ENCODE results near the gene SMKR1.
"Not testable (repeated sequence)": the region's sequence is repeated elsewhere in the genome, so short reads cannot be mapped to it uniquely, and the experiment has no call there.

The SMKR1 gene

GRCh38 chr7:129501760-129502707, at the start of gene SMKR1:
SMKR1 (plus strand) TSS chr7:129502531; CDS start chr7:129502825, 294 bp downstream.
- peak; percentile 79 for DNase-seq

- DNase-seq, result no peak
These were observed 49.6 kb upstream of the SMKR1 start for GRCh38 chr7:129452589-129453231.

- no peak for DNase-seq
These were observed 48.7 kb upstream of the SMKR1 start for GRCh38 chr7:129453510-129454248.

- no peak for DNase-seq
These were observed 48.1 kb upstream of the SMKR1 start for GRCh38 chr7:129454249-129454551.

DNA sequence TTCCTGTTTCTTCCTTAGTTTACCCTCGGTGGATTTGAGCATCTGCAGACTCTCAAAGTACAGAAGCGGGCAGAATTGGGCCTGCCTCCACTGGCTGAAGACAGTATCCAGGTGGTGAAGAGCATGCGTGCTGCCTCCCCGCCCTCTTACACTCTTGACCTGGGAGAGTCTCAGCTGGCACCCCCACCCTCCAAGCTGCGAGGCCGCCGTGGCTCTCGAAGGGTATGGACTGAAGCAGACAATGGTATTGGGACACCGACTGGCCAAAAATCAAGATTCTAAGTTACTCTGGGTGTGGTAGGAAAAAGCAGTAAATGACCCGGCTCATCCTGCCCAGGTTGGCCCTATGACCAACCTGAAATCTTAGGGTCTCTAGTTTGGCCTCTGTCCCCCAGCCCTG, 45.9 kb upstream of the SMKR1 start:
- DNase-seq, result no peak

DNA sequence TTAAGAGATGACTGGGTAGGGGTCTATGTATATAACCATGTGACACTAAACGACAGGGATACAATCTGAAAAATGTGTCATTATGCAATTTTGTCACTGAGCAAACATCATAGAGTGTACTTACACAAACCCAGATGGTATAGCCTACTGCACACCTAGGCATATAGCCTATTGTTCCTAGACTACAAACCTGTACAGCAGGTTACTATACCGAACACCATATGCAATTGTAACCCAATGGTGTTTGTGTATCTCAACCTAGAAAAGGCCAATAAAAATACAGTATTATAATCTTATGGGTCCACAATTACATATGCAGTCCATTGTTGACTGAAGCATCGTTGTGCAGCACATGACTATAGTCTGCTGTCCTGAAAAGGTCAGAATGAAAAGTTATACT, 45.2 kb upstream of the SMKR1 start:
- no peak for DNase-seq

GRCh38 chr7:129458171-129458570, 44.2 kb upstream of the SMKR1 start:
- DNase-seq, result no peak

- no peak for DNase-seq
These were observed 40.5 kb upstream of the SMKR1 start for GRCh38 chr7:129461809-129462208.

DNA sequence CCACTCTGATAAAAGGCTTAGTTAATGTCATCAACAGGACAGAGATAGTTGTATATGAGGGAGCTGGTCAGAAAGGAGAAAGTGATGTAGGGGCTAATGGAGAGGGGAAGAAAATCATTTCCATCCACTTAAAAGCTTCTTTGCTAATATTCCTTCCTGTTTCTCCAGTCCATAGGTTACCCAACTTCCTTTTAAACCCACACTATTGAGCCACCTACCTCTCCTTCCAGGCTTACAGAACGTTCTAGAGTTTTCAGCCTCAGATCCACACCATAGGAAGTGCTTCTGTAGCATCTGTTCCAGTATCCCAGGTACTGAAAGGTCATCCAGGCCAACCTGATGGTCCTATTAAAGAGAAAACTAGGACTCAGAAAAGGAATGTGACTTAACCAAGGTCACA, 39.9 kb upstream of the SMKR1 start:
- DNase-seq, result no peak

- no peak for DNase-seq
These were observed 38.1 kb upstream of the SMKR1 start for GRCh38 chr7:129464194-129464593.

- peak; percentile 71 for DNase-seq
These were observed 37.3 kb upstream of the SMKR1 start for GRCh38 chr7:129465080-129465479.

- DNase-seq, result no peak
These were observed 35.5 kb upstream of the SMKR1 start for GRCh38 chr7:129466796-129467195.

DNA sequence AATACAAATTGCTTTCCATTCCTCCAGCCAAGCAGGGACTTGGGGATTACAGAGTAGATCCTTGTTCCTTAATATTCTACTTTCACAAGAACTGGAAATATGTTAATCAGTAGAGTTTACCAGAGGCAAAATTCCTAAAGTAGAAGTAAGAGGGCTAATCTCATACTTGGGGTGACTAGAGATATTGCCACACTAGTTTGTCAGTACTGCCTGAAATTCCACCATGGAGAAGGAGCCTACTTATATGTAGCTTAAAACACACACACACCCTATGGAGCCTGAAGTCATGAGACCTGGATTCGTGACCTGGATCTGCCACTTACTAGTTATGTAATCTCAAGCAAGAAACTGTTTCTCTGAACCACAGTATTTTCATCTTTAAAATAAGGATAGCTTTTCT, 34.2 kb upstream of the SMKR1 start:
- no peak for DNase-seq

- DNase-seq, result no peak
These were observed 33.8 kb upstream of the SMKR1 start for GRCh38 chr7:129468547-129468946.

- DNase-seq, result peak; percentile 21
These were observed 32.4 kb upstream of the SMKR1 start for GRCh38 chr7:129469930-129470329.

DNA sequence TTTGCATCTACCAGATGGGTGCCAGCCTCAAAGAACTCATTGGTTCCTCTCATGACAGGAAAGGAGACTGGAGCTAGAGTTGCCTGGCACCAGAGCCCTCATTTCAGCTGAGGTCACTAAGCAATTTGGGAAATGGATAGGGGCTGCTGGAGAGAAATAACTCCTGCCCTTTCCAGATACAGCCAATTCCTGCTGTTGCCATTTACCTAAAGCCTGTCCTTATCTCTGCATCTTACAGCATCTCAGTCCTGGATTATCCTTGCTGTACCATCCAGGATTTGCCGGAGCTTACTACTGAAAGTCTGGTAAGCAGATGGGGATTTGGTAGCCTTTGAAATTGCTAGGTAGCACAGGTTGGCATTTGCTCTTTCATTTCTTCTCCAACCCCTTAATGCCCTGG, 31.9 kb upstream of the SMKR1 start:
- DNase-seq, result peak; percentile 88

GRCh38 chr7:129471402-129471827, 30.9 kb upstream of the SMKR1 start:
- no peak for DNase-seq

GRCh38 chr7:129475931-129476330, 26.4 kb upstream of the SMKR1 start:
- DNase-seq, result not testable (repeated sequence)

DNA sequence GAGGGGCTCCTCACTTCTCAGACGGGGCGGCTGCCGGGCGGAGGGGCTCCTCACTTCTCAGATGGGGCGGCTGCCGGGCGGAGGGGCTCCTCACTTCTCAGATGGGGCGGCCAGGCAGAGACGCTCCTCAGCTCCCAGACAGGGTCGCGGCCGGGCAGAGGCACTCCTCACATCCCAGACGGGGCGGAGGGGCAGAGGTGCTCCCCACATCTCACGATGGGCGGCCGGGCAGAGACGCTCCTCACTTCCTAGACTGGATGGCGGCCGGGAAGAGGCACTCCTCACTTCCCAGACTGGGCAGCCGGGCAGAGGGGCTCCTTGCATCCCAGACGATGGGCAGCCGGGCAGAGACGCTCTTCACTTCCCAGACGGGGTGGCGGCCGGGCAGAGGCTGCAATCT, 25.9 kb upstream of the SMKR1 start:
- not testable (repeated sequence) for DNase-seq

GRCh38 chr7:129479831-129480230, 22.5 kb upstream of the SMKR1 start:
- DNase-seq, result no peak

- DNase-seq, result no peak
These were observed 21.5 kb upstream of the SMKR1 start for GRCh38 chr7:129480674-129481363.

GRCh38 chr7:129481376-129481775, 21.0 kb upstream of the SMKR1 start:
- DNase-seq, result not testable (repeated sequence)

GRCh38 chr7:129482781-129483180, 19.6 kb upstream of the SMKR1 start:
- no peak for DNase-seq

Data from NCI-H82 (cell line).